GM12875 (cell line): ENCODE measurements around the gene CTIF.

Experiments used
- H3K4me3 ChIP-seq: one replicate; pipeline ENCODE4 v1.5.1; 2011; ENCODE audit warnings: low read depth, low read length, control low read depth
- CTCF ChIP-seq: IDR thresholded peaks from 2 replicates; pipeline ENCODE4 v1.5.1; 2011; ENCODE audit warnings: low read depth, mild to moderate bottlenecking, control low read depth, inconsistent platforms, low read length, moderate library complexity, borderline replicate concordance; ENCODE audit not compliant: insufficient read depth

CTIF gene

DNA sequence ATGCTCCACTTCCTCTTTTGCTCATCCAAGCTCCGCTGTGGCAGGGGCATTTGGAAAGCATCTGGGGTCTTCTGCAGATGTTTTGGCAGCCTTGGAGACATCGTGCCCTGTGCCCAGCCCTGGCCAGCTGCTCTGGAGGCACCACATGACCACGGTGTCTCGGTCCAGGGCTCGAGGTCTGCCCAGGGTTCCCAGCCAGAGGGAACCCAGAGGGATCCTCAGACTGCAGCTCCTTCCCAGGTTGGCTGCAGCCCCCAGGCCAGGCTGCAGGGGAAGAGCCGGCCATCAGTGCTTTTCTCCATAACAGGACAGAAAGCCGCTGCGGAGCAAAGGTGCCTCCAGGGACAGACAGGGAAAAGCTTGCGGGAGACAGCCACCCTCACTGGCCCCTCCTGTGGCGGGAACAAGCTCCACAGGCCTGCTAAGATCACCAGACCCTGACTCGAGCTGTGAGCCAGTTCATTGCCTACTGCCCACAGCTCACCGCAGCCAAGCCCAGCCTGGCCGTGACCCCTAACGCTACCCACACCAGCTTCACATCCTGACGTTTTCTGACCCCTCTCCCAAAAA, 337.2 kb downstream of the CTIF start:
- H3K4me3 ChIP-seq, result no peak overlapping the region
- no peak for TF ChIP-seq CTCF

DNA sequence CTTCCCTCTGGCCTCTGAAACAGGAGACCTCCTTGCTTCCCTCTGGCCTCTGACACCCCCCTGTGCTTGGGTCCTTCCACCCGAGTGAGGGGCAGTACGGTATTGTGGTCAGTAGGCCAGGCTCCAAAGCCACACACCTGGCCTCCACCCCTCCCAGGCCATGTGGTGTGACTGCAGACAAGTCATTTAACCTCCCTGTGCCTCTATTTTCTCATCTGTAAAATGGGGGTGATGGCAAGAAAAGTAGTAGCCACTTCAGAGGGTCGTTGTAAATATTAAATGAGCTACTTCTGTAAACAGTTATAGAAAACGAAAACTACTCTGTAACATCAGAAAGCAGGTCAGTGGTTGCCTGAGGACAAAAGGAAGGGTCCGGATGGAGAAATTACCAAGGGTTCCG, 337.8 kb downstream of the CTIF start:
- TF ChIP-seq CTCF, result no peak
- H3K4me3 ChIP-seq, result no peak overlapping the region

- no peak for TF ChIP-seq CTCF
Observed at GRCh38 chr18:48877941-48878340, 339.1 kb downstream of the CTIF start.

DNA sequence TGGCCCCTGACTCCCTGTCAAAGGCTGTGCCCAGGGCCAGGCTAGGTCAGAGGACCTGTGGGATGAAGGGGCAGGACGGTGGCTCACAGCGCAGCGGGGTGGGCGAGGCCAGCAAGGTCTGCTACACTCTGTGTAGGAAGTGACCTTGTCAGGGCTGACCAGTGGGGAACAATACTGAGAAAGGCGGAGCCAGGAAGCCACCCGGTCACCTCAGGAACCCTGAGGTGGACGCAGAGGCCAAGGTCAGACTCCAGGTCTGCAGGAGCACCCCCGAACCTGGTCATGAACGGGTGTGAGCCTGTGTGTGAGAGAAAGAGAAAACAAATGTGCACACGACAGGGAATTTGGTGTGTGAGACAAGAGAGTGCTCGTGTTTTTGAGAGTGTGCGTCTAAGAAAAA, 339.6 kb downstream of the CTIF start:
- TF ChIP-seq CTCF, result no peak
- no peak overlapping the region for H3K4me3 ChIP-seq

More at GRCh38 chr18:48877941-48878340, 339.1 kb downstream of the CTIF start:
- H3K4me3 ChIP-seq, result no peak overlapping the region

DNA sequence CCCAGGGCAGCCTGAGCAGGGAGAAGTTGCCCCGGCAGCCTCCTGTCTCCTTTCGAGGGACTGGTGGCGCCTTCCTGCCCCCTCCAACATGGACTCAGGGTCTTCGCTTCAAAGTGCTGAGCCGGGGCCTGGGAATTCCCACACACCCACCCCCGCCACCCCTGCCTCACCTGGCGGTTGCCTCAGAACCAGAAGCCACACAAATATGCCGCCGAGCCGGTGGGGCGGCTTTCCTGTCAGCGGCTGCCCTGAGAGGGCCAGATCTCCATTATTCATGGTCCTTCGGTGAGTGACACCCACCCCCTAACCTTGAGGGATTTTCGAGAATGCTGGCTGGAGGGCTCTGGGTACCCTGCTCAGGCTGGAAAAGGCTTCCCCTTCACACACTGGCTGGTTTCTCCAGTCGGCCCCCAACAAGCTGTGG, 340.2 kb downstream of the CTIF start:
- no peak overlapping the region for H3K4me3 ChIP-seq
- TF ChIP-seq CTCF, result no peak

DNA sequence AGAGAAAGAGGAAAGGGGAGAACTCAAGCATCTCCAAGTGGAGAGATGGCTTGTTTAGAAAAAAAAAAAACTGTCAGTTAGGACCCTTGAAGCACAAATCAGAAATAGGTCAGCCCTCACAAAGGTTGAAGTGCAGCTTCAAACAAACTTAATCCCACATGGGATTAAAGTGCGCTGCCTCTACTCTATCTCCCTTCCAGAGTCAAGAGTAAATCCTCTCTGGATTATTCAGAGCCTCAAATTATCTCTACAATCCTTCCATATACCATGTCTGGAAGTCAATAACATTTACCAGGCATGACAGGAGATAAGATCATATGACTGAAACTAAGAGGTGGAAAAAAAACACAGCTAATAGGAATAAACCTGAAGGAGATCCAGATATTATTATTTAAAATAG, 342.1 kb downstream of the CTIF start:
- TF ChIP-seq CTCF, result no peak
- H3K4me3 ChIP-seq, result no peak overlapping the region

DNA sequence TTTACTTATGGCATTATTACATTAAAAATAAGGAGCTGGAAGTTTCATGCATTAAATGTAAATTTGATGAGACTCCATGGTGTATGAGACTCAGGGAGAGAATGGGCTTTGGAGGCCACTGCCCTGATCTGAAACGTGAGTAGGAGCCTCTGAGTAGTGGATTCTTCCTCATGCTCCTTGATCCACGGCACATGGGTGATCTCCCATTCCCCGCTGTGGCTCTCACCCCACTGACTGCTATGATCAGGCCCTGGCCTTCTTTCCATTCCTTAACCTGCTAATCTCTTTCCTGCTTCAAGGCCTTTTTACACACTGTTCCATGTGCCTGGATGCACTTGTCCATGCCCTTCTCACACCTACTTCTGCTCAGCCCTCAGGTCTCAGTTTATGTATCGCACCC, 343.5 kb downstream of the CTIF start:
- TF ChIP-seq CTCF, result no peak

More for the DNA sequence above, 343.5 kb downstream of the CTIF start:
- H3K4me3 ChIP-seq, result no peak overlapping the region
